Measurements from ENCODE around the gene ASCC1. TPM values are rescaled to one million over a fixed set of nuclear protein-coding genes. Genes with fewer than 3 reads are reported as not detected.

ASCC1 gene
- total RNA-seq, 1 donor from 2014 or later = 49.5 TPM

DNA sequence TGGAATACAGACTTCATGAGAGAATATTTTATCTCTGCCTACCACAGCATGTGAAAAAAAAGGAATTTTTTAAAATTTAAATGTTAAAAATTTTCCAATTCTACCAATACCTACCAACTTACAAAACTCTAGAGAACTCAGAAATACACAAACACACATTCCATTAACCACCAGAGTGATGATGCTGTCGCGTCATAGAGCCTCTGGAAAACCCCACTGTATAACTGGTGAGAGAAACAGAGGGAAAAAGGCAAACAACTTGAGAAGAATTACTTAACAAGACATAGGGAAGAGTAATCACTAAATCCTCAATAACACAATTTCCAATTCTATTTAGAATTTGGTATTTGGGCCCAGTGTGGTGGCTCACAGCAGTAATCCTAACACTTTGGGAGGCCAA, 121.5 kb downstream of the ASCC1 start:
- Histone ChIP-seq H3K27ac (no peak overlapping the region), H3K9ac (no peak overlapping the region), H2AFZ (replicated peaks) (no peak overlapping the region), H3K36me3 (no peaks in the 10 kb centered on the region), H3K9me3 (ENCODE audit: low read depth) (no peaks in the 10 kb centered on the region), H4K20me1 (ENCODE audit: low read depth) (no peaks in the 10 kb centered on the region), H3K27me3 (peaks cover 11% of the 10 kb centered on the region), H3F3A (ENCODE audit: low read depth) (peaks cover 3% of the 10 kb centered on the region), H3K4me2 (no peak overlapping the region), H3K79me2 (ENCODE audit: low read depth) (no peaks in the 10 kb centered on the region), H3K4me1 (peaks cover 5% of the 10 kb centered on the region), H3K4me3 (no peak overlapping the region)
- H3K9me3 Mint-ChIP-seq = no peaks in the 10 kb centered on the region
- peaks cover 5% of the 10 kb centered on the region for H3K27me3 Mint-ChIP-seq (ENCODE audit: insufficient read depth, low read depth)
- TF ChIP-seq, protein P1, sequence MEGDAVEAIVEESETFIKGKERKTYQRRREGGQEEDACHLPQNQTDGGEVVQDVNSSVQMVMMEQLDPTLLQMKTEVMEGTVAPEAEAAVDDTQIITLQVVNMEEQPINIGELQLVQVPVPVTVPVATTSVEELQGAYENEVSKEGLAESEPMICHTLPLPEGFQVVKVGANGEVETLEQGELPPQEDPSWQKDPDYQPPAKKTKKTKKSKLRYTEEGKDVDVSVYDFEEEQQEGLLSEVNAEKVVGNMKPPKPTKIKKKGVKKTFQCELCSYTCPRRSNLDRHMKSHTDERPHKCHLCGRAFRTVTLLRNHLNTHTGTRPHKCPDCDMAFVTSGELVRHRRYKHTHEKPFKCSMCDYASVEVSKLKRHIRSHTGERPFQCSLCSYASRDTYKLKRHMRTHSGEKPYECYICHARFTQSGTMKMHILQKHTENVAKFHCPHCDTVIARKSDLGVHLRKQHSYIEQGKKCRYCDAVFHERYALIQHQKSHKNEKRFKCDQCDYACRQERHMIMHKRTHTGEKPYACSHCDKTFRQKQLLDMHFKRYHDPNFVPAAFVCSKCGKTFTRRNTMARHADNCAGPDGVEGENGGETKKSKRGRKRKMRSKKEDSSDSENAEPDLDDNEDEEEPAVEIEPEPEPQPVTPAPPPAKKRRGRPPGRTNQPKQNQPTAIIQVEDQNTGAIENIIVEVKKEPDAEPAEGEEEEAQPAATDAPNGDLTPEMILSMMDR (IDR thresholded peaks at IDR 0.05) = no peak
- H3K4me3 Mint-ChIP-seq = no peak overlapping the region
- no peak for DNase-seq (ENCODE audit: low spot score)
- H3K27ac Mint-ChIP-seq = no peak overlapping the region
- peaks cover 20% of the 10 kb centered on the region for H3K36me3 Mint-ChIP-seq
- peaks cover 35% of the 10 kb centered on the region for H3K4me1 Mint-ChIP-seq

DNA sequence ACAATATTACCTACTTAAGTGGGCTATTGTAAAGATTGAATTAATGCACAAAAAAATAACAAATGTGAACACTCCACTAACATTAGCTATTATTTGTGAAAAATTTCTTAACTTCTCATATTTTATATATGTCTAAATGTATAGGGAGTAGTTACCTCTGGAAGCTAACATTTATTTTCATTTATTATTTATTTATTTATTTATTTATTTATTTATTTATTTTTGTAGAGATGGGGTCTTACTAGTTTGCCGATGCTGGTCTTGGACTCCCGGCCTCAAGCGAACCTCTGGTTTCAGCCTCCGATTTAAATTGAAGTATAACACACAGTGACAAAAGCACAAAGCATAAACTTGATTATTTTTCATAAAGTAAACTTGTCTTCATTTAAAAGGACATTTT, 122.6 kb downstream of the ASCC1 start:
- TF ChIP-seq, protein P1 (IDR thresholded peaks at IDR 0.05) = no peak
- TF ChIP-seq EZH2 (IDR thresholded peaks at IDR 0.05) (no peak), EZH2phosphoT487 (IDR thresholded peaks at IDR 0.05) (no peak)
- Mint-ChIP-seq H3K27ac (no peak overlapping the region), H3K36me3 (peaks cover 15% of the 10 kb centered on the region), H3K27me3 (ENCODE audit: insufficient read depth, low read depth) (peaks cover 12% of the 10 kb centered on the region), H3K4me1 (peaks cover 37% of the 10 kb centered on the region), H3K4me3 (no peak overlapping the region), H3K9me3 (no peaks in the 10 kb centered on the region)
- H4K20me1 ChIP-seq (ENCODE audit: low read depth) = no peaks in the 10 kb centered on the region
- no peak overlapping the region for H3K4me3 ChIP-seq
- peaks cover 14% of the 10 kb centered on the region for H3F3A ChIP-seq (ENCODE audit: low read depth)
- peaks cover 16% of the 10 kb centered on the region for H3K4me1 ChIP-seq
- H3K27me3 ChIP-seq = peaks cover 22% of the 10 kb centered on the region
- no peak overlapping the region for H3K4me2 ChIP-seq
- no peaks in the 10 kb centered on the region for H3K9me3 ChIP-seq (ENCODE audit: low read depth)
- no peak overlapping the region for H2AFZ ChIP-seq (replicated peaks)
- H3K27ac ChIP-seq = no peak overlapping the region
- H3K9ac ChIP-seq = no peak overlapping the region
- H3K36me3 ChIP-seq = no peaks in the 10 kb centered on the region
- no peaks in the 10 kb centered on the region for H3K79me2 ChIP-seq (ENCODE audit: low read depth)
- no peak for DNase-seq (ENCODE audit: low spot score)

GRCh38 chr10:72092987-72093386, 123.1 kb downstream of the ASCC1 start:
- no peak for DNase-seq (ENCODE audit: low spot score)
- no peak overlapping the region for H3K4me2 ChIP-seq
- H3K27ac Mint-ChIP-seq = no peak overlapping the region
- H3F3A ChIP-seq (ENCODE audit: low read depth) = peaks cover 17% of the 10 kb centered on the region
- no peak overlapping the region for H2AFZ ChIP-seq (replicated peaks)
- H3K4me1 ChIP-seq = peaks cover 20% of the 10 kb centered on the region
- no peaks in the 10 kb centered on the region for H3K9me3 ChIP-seq (ENCODE audit: low read depth)
- no peaks in the 10 kb centered on the region for H3K36me3 ChIP-seq
- H3K9me3 Mint-ChIP-seq = no peaks in the 10 kb centered on the region
- no peak overlapping the region for H3K4me3 Mint-ChIP-seq
- peaks cover 17% of the 10 kb centered on the region for H3K36me3 Mint-ChIP-seq
- H3K4me1 Mint-ChIP-seq = peaks cover 38% of the 10 kb centered on the region
- H3K27me3 Mint-ChIP-seq (ENCODE audit: insufficient read depth, low read depth) = peaks cover 15% of the 10 kb centered on the region
- no peaks in the 10 kb centered on the region for H4K20me1 ChIP-seq (ENCODE audit: low read depth)
- H3K4me3 ChIP-seq = no peak overlapping the region
- TF ChIP-seq EZH2 (IDR thresholded peaks at IDR 0.05) = no peak
- no peak for TF ChIP-seq EZH2phosphoT487 (IDR thresholded peaks at IDR 0.05)
- TF ChIP-seq, protein P1 (IDR thresholded peaks at IDR 0.05) = no peak
- no peak overlapping the region for H3K9ac ChIP-seq
- H3K27me3 ChIP-seq = peaks cover 27% of the 10 kb centered on the region
- H3K27ac ChIP-seq = no peak overlapping the region
- no peaks in the 10 kb centered on the region for H3K79me2 ChIP-seq (ENCODE audit: low read depth)

Data from neural progenitor cell (in vitro differentiated cells).